A549 (cell line): ENCODE data around the gene MLST8.

Experiments
- CEBPB ChIP-seq, 2 experiments: fragments of >200 bp in 1 of 2; sonication (Bioruptor Twin) in 1 of 2; formaldehyde crosslinking in 1 of 2; IDR thresholded peaks; 2 replicates each; pipeline ENCODE4 v1.6.1; 2012 to 2016
- CTCF ChIP-seq: fragments of >200 bp; sonication (Bioruptor Twin); formaldehyde crosslinking; IDR thresholded peaks from 3 replicates; pipeline ENCODE4 v1.5.1; 2016
- FOSB ChIP-seq: fragments of 250-450 bp; sonication (Bioruptor Pico); IDR thresholded peaks from 2 replicates; pipeline ENCODE4 v1.5.0; 2020; ENCODE audit warnings: mild to moderate bottlenecking, moderate library complexity
- MAX ChIP-seq: IDR thresholded peaks from 2 replicates; pipeline ENCODE4 v1.6.1; 2012
- MAZ ChIP-seq: fragments of 150-350 bp; IDR thresholded peaks from 2 replicates; pipeline ENCODE4 v1.6.1; 2014; ENCODE audit warnings: antibody characterized with exemption, low read depth, low read length, borderline replicate concordance
- POLR2A ChIP-seq: IDR thresholded peaks from 2 replicates; pipeline ENCODE4 v1.6.1; 2012; ENCODE audit warnings: mild to moderate bottlenecking, low read length
- POLR2AphosphoS2 ChIP-seq: conservative IDR thresholded peaks from 2 replicates; pipeline ENCODE4 v1.6.1; 2012; ENCODE audit warnings: low read length, improper control_type of control experiment, inconsistent platforms
- RNF2 ChIP-seq: fragments of 200-600 bp; sonication (generic); IDR thresholded peaks from 2 replicates; pipeline ENCODE4 v1.6.1; 2016; ENCODE audit warnings: low read depth, mild to moderate bottlenecking, antibody characterized with exemption, moderate library complexity, borderline replicate concordance
- USF2 ChIP-seq: fragments of 450-650 bp; IDR thresholded peaks from 2 replicates; pipeline ENCODE4 v1.6.1; 2014; ENCODE audit warnings: antibody characterized with exemption

- no peak for TF ChIP-seq CTCF
- TF ChIP-seq POLR2A = no peak
- no peak for TF ChIP-seq USF2
- no peak for TF ChIP-seq RNF2
- TF ChIP-seq FOSB (CRISPR knock-in tag) = no peak
- no peak for TF ChIP-seq MAX
- TF ChIP-seq POLR2AphosphoS2 = no peak
- no peak for TF ChIP-seq MAZ
- no peak for TF ChIP-seq CEBPB (IDR thresholded peaks at IDR 0.05)
Observed at GRCh38 chr16:2186505-2186904, 18.7 kb upstream of the MLST8 start.
